GM19463 (cell line): ENCODE data around the gene FLAD1.
"Not testable (repeated sequence)": the region's sequence is repeated elsewhere in the genome, so short reads cannot be mapped to it uniquely, and the experiment has no call there.

Experiments used
- ATAC-seq: cut with Tn5 transposase; IDR thresholded peaks from one replicate; pipeline ENCODE4 v1.9.1; 2021; ENCODE audit warnings: mild to moderate bottlenecking, moderate library complexity; ENCODE audit not compliant: unreplicated experiment

FLAD1 gene

GRCh38 chr1:154967331-154967950, 15.7 kb upstream of the FLAD1 start:
- ATAC-seq = no peak

DNA sequence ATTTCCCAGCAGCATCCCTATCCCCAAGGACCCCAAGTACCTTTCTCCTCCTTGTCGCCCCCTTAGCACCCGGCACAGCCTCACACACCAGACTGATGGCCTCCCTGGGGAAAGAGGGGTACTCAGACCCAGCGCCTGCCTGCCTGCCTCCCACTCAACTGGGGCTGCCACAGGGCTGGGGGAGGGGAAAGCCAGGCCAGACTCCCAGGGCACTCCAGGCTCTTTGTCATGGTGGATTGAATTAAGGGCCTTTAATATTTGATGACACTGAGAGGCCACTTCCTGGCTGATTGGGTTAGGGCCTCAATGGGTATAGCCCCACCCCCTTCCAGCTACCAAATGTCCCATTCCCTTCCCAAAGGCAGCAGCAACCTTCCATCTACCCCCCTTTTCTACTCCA, 14.4 kb upstream of the FLAD1 start:
- ATAC-seq = no peak

GRCh38 chr1:154969246-154969645, 13.9 kb upstream of the FLAD1 start:
- no peak for ATAC-seq

- ATAC-seq = no peak
Measured at GRCh38 chr1:154969860-154970452, 13.2 kb upstream of the FLAD1 start.

- peak; percentile 47 for ATAC-seq
Measured at GRCh38 chr1:154970631-154971340, 12.4 kb upstream of the FLAD1 start, which contains the start of gene SHC1. SHC1 (minus strand) TSS chr1:154970747; CDS start chr1:154970526, 221 bp downstream.

- ATAC-seq = no peak
Measured at GRCh38 chr1:154971341-154971998, 11.7 kb upstream of the FLAD1 start.

GRCh38 chr1:154972213-154972516, 11.0 kb upstream of the FLAD1 start:
- no peak for ATAC-seq

DNA sequence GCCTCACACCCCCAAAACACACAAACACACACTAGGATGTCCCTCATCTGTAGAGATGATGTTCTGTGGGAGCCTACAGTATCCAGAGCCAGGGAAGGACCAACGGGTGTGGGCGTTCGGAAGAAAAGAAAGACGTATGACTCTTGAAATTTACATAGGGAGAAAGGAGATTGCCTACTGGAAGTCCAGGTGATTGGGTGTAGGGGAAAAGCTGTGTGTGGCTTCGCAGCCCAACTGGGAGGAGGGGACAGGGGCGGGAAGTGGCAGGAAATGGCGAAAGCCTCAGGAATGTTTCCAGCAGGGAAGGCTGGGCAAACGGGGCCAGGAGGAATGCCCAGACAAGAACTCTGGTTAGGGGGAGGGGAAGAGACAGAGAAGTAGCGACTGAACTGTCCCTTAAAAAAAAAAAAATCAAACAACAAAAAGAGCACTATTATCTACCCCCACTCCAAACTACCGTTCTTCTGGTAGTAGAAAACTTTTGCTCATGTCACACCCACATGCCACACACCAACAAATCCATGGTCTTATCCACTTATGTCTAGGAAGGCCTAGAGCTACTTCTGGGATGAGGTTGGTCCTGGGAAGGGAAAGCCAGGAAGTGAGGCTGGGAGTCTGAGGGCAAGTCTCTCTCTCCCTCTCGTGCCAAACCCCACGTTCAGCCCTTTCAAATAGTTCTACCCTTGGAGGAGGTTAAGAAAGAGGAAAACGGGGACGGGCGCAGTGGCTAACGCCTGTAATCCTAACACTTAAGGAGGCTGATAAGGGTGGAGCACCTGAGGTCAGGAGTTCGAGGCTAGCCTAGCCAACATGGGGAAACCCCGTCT, 10.4 kb upstream of the FLAD1 start:
- ATAC-seq = no peak

DNA sequence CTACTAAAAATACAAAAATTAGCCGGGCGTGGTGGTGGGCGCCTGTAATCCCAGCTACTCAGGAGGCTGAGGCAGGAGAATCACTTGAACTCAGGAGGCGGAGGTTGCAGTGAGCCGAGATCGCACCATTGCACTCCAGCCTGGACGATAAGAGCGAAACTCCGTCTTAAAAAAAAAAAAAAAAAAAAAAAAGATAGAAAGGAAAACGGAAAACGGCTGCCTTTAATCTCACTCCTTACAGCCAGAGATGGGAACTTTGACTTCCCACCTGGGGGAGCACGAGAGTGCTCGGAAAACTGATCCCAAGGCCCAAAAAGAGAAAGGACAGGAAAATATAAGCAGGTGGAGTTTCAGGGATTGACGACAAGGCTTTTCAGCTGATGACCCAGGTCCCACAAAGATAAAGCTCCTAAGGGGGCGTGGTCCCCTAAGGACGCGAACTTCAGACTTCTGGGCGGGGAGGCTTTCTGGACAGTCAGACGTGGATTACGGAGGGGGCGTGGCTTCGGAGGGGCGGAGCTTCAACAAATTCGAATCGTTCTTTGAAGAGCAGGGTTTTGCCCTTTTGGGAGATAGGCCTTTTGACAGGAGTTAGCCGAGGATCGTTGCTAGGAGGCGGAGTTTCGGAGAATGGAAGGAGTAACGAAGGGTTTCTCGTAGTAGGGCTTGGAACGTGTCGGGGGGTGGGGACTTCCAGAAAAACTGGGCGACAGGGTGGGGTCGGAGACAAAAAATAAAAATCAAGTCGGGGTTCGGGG, 9.6 kb upstream of the FLAD1 start:
- ATAC-seq = no peak

- peak; percentile 67 for ATAC-seq
Measured at GRCh38 chr1:154974102-154974807, 8.9 kb upstream of the FLAD1 start, which contains the start of gene CKS1B. CKS1B (plus strand) TSS chr1:154974681; CDS start chr1:154974746, 65 bp downstream.

DNA sequence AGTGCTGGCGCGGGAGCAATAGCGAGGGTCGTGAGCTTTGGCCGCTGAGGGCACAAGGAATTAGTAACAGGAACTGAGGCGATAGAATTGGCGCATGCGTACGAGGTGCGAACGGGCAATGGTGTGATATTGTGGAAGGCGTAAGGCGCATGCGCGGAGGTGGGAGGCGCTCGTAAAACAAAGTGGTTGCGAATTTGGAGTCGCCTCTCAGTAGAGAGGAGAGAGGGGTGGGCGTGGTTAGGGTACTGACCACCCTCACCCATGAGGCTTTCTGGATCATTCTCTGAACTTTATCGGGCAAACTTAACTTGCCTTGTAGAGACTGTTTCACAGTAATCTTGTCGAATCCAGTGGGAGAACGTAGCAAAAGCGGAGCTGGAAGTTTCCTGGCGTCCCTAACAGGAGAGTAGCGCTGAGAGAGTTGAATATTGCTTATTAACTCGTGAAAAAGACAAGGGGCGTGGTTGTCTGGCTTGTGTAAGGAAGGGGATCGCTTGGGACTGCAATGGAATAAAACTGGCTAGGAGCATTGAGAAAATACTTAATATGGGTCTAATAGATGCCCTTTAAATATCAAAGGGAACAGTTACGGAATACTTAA, 8.2 kb upstream of the FLAD1 start:
- peak; percentile 36 for ATAC-seq

DNA sequence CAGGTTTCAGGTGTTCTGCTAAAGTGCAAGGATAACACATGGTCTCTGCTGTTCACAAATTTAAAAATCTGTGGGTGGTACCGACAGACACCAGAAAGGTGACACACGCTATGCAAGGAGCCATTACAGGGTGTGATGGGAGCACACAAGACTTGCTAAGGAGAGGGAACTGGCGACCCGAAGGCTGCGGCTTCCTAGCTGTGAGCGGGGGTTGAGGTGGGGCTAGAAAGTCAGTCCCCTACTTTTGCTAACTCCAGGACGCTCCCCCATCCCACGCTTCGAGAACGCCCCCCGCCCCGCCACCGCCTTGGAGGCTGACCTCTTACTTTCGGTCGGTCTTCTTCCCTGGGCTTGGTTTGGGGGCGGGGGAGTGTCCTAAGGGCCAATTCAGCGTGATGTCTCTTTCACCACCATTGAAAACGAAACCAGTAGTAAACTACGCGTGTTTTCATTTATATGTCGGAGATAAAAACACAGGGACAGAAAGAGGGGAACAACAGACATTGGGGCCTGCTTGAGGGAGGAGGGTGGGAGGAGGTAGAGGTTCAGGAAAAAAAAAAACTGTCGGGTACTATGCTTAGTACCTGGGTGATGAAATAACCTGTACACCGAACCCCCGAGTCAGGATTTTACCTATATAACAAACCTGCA, 7.6 kb upstream of the FLAD1 start:
- no peak for ATAC-seq

DNA sequence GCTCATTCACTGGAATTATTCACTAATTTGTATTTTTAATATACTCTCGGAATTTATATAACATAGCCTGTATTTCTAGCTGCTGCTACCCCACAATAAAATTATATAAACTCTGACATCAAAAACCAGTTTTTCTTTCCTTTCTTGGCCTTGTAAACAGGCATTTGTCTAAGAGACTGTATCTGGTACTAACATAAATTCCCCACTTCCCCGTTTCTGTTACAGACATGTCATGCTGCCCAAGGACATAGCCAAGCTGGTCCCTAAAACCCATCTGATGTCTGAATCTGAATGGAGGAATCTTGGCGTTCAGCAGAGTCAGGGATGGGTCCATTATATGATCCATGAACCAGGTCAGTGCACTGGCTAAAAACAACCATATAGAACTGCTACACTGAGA, 5.4 kb upstream of the FLAD1 start:
- not testable (repeated sequence) for ATAC-seq

GRCh38 chr1:154978360-154978759, 4.8 kb upstream of the FLAD1 start:
- ATAC-seq = no peak

- no peak for ATAC-seq
Measured at GRCh38 chr1:154982341-154982740, 803 bp upstream of the FLAD1 start.

DNA sequence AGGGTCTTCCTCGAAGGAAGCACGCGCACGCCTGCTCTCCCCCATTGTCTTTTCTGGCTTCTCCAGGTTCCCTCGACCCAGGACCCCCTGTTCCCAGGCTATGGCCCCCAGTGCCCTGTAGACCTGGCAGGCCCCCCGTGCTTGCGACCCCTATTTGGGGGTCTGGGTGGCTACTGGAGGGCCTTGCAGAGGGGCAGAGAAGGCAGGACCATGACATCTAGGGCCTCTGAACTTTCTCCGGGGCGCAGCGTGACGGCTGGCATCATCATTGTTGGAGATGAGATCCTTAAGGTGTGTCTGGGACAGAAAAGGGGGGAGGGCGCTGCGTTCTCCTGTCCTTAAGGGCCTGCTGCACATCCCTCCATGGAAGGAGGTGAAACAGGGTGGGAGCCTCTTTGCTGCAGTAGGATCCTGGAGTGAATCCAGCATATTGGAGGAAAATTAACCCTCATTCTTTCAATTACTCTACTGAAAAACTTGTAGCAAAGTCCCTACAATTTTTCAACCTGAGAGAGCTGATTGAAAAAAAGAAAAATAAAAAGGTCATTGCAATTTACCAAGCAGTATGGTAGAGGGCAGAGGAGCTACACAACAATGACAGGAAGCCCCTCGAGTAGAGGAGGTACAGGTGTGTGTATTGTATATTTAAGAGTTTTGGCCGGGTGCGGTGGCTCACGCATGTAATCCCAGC, 777 bp downstream of the FLAD1 start:
- no peak for ATAC-seq

DNA sequence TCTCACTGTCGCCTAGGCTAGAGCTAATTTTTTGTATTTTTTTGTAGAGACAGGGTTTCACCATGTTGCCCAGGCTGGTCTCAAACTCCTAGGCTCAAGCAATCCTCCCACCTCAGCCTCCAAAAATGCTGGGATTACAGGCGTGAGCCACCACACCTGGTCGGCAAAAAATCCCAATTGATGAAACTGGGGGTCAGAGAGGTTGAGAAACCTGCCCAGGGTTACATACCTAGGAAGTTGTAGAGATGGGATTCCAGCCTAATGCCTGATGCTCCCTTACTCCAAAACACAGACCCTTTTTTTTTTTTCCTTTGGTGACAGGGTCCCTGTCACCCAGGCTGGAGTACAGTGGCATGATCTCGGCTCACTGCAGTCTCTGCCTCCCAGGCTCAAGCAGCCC, 3.6 kb downstream of the FLAD1 start:
- ATAC-seq = not testable (repeated sequence)

DNA sequence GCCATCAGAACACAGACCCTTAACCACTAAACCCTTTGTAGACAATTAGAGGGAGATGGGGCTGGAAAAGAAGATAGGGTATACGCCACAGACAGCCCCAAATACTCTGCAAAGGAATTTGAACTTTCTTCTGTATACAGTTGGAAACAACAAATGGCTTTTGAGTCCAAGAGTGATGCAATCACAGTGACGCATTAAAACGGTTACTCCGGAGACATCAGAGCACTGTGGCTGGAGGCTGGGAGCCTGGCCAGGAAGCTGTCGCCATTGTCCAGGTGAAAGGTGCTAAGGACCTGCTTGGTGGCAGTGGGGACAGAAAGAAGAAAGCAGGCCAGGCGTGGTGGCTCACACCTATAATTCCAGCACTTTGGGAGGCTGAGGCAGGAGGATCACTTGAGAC, 4.2 kb downstream of the FLAD1 start:
- no peak for ATAC-seq
